Hematopoietic multipotent progenitor cell treated with erythropoietin and hydrocortisone succinate and interleukin-3 and kit ligand, for 8 days (in vitro differentiated cells): ENCODE data around the gene SAMD4B.
"Not testable (repeated sequence)": the region's sequence is repeated elsewhere in the genome, so short reads cannot be mapped to it uniquely, and the experiment has no call there.

Experiments used
- DNase-seq: peaks from one replicate; pipeline ENCODE4 v3.0.0-alpha.2; 2015

Gene SAMD4B

DNA sequence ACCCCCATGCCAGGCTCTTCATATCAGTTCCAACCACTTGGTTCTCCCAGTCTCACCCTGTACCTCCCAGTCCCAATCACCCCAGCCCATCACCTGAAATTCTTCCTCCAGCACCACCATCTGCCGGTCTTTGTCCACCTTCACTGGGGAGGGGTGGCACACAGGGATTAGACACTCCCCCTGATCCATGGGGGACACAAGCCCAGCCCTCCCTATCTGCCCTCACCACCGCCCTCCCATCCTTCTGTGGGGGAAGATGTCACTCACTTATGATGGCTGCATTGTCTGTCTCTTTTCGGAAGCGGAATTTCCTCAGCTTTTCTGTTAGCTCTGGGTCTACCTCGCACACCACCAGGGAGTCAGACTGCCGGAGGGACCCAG lies 7.1 kb upstream of the SAMD4B start:
- DNase-seq, result peak; percentile 92

DNA sequence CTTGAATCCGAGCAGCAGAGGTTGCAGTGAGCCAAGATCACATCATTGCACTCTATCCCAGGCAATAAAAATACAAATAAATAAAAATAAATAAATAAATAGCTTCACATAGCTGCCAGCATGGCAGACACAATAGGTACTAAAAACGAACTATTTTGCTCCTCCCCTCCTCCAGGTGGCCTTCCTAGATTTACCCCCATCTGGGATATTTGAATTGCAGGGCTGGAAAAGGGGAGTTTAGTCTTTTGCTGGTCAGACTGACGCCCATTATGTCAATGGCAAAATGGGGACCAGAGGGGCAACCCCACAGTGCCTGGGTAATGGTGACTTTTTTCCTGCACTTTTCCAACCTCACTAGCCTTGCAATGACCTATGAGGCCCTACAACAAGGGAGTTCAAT lies 5.7 kb upstream of the SAMD4B start:
- no peak for DNase-seq

DNA sequence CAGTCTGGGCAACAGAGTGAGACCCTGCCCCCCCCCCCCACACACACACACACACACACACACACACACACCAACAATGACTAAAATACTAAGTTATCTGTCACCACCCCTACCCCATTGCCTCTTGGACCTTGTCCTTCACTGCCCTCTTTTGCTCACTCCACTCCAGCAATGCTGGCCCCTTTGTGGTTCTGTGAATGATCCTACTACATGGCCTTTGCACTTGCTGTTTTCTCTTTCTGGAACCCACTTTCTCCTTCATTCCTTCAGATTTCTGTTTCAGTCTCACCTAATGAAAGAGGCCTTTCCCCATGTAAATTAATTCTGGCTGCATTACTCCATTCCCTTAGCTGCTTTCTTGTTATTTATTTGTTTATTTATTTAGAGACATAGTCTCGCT lies 2.5 kb upstream of the SAMD4B start:
- DNase-seq, result no peak

DNA sequence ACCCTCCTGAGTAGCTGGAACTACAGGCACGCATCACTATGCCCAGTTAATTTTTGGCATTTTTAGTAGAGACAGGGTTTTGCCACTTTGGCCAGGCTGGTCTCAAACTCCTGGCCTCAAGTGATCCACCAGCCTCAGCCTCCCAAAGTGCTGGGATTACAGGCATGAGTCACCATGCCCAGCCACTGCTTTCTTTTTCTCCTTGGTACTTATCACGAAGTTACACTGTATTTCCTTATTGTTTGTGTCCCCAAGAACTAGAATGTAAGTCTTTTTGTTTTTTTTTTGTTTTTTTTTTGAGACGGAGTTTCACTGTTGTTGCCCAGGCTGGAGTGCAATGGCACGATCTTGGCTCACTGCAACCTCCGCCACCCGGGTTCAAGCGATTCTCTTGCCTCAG lies 2.1 kb upstream of the SAMD4B start:
- DNase-seq, result not testable (repeated sequence)

DNA sequence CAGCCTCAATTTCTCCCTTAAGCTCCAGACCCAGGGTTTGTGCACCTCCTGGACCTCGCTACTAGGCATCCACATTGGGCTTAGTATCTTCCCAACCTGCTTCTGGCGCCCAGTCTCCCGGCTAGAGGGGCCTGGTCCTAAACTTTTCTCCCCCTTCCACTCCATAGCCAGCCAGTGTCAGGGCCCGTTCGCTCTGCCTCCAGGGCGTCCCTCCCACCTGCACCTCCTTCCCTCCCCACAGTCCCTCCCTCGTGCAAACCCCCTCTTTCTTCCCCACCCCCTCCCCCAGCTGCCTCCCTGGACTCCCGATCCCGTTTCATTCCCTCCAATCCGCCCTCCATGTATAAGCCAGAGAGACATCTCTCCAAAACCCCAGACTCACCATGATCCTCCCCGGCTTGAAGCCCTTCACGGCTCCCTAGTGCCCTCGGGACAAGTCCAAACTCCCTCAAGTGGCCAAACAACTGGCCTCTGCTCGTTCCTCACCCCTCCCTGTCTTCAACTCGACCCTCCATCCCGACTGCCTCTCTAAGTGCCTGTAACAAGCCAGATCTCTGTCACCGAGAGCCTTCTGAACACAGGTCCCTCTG lies 997 bp upstream of the SAMD4B start:
- DNase-seq, result no peak

DNA sequence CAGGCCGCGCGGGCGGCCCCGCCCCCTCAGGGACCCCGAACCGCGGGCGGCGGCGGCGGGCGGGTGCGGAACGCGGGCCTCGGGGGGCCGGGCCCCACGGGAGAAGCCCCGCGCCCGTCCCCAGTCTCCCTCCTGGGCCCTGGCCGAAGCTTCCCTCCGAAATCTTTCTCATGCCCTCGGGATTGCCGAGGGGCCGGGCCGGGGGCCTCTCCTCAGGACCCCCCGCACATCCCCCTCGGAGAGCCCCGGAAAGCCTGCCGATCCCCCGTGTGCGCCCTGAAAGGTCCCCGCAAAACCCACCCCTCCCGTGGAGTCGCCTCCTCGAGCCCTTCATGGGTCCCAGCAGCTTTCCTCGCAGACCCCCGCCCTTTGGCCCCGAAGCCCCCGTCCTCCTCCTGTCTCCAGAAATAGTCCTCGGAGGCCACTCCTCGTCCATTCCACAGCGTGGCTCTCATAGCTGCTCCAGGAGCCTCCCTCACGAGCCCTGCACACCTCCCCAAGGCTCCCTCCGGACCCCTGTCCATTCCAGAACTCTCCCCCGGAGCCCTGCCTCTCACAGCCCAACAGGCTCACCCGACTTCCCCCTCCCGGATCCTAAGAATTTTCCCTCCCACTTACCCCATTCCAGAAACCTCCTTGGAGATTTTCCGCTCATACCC lies 555 bp downstream of the SAMD4B start:
- no peak for DNase-seq

DNA sequence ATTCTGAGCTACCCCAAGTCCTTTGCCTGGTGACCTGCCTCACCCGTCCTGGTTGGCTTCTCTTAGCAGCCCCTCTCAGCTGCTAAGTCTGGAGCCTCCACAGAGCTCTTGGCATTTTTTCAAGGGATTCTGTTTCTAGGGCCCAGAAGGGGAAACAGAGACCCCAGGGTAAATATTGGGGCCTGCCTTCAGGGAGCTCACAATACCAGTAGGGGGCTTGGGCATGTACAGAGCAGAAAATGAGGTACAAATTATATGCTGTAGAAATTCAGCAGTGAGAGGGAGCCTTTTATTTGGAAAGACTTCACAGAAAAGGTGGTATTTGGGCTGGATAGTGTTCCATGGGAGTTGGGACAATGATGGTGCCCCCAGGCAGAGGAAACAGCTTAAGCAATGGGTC lies 3.7 kb downstream of the SAMD4B start:
- DNase-seq, result no peak

DNA sequence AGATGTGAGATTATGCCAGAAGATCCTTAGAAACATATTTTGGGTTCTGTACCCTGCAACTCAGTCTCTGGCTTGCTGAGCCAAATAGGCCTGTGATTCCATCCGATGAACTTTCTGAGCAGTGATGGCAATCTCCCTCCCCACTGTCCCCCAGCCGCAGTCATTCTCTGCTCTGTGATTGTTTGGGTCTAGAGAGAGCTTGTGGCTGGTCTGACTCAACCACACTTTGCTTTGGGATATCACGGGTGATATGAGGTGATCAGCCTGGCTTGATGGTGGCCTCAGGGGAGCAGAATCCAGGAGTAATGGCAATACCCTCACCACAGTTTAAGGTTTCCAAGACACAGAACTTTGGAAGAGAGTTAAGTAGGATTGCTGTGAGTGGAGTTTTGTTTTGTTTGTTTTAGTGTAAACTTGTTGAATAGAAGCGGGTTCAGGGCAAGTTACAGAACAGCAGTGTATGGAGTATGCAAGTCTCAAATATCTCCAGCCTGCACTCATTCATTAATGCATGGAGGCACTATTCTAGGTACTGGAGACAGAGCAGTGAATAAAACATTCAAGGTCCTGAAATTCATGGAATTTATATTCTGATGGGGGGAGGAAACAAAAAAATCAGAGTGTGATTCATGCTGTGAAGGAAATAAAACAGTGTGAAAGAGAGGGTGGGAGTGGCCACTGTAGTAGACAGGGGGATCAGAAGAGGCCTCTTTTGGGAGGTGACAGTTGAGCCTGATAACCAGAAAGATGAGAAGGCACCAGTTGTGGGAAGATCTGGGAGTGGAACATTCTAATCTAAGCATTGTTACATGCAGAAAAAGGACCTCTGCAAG lies 5.3 kb downstream of the SAMD4B start:
- peak; percentile 89 for DNase-seq

DNA sequence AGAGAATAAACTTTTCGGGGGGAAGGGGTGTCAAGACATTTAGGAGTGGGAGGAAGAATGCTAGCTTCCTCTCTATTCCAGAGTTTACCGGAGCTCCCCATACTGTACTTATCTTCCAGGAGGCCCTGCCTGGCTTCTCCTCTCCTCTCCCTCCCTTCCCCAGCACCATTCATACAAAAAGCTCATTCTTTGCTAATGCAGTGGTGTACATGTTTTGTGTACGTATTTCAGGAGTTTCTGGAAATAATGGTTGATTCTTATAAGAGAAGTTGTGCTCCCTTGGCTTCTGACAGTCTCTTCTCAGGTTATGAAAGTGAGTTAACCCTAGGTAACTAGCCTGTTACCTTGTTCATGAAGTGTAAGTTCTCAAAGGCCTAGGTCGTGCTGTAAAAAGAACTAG lies 7.1 kb downstream of the SAMD4B start:
- no peak for DNase-seq

DNA sequence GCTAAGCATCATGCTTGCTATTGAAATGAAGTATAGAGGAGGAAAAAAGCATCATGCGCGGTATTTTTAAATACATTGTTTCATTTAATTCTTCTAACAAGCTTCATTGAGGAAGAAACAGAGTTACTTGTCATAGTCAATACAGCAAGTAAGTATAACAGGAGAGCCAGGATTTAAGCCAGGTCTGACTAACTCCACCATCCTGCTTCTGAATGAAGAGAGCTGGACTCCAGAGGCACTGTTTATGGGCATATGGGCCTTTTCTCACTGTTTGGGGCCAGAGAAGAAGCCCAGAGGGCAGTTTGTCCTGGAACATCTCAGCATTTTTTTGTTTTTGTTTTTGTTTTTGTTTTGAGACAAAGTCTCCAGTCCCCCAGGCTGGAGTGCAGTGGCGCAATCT lies 7.9 kb downstream of the SAMD4B start:
- no peak for DNase-seq

DNA sequence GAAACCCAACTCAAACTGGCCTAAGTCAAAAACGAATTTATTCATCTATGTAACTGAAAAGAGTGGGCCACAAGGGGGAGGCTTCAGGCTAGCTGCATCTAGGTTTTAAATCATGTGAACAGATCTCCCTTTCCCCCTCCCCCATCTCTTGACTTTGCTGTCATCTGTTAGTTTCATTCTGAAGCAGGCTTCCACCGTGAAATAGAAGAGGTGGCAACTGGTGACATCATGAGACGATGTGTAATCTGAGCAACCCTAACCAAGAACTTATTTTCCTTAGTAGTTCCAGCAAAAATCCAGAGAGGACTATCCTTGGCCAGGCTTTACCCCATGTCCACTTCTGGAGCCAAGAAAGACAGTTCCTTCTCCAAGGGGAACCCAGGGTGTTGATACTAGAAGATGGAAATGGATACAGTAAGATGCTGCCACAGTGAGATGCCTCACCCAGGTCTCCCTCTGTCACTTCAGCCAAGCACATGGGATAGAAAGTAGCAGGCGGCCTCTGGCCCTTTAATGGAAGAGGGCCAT lies 9.4 kb downstream of the SAMD4B start:
- peak; percentile 53 for DNase-seq

DNA sequence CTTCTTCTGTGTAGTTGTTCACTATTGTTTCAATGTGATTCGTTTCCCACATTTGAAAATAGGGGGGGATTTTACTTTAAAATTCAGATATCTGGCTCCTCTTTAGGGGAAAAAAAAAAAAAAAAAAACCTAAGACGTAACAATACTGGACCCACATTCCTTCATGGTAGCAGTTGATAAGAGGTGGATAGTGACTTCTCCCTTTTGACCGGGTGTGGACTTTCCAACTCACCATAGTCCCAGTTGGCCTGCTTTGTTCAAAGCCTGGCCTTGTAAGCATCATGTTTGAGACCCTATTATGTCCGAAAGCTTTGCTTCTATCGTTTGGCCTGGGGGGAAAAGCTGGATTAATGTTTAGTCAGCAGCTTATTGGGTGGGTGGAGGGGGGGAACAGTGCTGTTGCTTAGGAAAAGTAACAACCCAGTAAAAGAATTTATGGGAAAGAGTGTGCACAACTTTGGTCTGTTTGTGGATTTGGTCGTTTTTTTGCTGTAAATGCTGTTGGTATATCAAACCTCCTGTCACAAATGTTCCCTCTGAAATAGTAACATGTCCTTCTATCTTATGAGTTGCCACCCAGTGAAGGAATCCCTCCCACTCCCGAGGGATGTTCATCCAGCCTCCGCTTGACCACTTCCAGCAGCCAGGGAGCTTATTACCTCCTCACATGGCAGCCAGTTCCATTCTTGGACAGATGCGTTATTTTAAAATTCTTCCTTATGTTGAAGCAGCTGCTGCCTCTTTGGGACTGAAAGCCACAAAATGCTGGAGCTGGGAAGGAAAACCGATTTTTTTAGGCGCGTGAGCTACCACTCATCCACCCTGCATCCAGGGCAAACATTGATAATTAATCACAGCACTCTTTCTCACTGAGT lies 10.4 kb downstream of the SAMD4B start:
- DNase-seq, result peak; percentile 60

DNA sequence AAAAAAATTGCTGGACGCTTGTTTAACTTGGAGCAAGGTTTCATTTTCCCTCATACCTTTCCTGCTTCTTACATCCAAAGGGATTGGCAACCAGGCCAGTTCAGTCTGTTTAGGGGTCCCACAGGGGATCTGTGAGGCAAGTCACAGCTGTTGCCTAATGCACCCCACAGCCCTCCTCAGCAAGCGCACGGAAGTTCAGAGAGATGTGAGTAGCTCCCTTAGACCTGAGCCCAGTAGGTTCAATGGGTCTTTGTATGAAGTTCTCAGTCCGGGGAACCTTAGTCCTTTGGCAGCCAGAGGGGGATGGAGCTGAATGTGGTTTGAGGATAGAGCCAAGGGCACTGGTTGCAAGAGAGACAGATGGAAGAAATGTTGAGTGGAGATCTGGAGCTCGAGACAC lies 13.0 kb downstream of the SAMD4B start:
- DNase-seq, result no peak

DNA sequence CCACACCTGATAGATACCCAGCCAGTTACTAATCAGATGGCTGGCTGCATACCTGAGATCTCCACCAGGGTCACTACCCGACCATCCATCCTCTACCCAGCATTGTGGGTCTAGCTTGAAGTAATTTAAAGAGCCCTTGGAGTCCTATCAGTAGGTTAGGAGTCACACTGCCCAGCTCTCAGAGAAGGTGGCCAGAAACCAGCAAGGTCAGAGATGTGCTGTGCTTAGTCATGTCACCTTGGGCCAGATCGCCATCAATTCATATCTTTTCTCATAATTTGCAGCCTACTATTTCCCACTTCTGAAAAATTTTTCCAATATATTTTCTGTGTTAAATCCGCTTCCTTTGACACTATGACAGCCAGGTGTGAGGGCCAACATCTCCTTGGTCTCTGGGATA lies 13.9 kb downstream of the SAMD4B start:
- no peak for DNase-seq

DNA sequence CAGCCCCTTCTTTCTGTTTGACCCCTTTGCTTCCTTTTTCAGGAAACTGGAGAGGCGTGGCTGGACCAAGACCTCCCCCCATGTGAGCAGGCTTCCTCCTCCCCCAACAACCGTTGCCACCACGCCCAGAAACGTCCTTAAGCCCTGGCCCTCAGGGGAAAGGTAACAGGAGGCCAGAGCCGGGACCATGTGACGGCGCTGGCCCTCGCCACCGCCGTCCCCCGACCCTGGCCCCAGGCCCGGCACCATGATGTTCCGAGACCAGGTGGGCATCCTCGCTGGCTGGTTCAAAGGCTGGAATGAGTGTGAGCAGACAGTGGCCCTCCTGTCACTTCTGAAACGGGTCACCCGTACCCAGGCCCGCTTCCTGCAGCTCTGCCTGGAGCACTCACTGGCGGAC lies 14.4 kb downstream of the SAMD4B start:
- peak; percentile 41 for DNase-seq

DNA sequence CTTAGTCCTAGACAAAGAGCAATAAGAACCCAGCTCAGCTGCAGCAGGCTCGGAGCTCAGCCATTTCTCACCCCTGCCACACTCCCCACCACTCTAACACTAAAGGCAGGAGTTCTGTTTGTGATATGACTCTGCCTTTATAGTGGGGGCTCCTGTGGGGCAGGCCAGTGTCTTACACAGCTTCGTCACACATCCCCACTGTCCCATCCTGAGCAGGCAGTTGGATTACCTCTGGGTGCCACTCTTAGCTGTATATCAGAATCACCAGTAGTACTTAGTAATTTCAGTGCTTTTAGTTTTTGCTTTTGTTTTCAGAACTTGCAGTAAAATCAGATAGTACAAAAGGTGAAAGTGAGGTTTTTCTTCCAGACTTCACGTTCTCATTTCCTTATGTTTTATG lies 16.8 kb downstream of the SAMD4B start:
- no peak for DNase-seq

DNA sequence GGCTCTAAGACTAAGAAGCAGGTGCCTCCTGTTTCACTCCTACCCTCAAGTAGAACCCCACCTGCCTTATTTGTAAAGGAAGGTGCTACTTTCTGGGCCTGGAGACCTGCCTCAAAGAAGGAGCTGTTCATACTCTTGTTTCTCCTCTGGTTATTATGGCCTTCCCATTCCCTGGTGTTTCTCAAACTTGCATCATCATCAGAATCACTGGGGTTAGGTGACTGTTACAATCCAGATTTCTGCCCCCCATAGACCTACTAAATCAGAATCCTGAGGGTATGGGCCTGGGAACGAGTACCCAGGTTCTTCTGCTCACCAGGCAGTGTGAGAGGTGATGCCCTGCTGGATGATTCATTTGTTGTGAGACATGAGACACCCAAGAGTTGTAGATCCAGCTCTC lies 18.4 kb downstream of the SAMD4B start:
- DNase-seq, result no peak

DNA sequence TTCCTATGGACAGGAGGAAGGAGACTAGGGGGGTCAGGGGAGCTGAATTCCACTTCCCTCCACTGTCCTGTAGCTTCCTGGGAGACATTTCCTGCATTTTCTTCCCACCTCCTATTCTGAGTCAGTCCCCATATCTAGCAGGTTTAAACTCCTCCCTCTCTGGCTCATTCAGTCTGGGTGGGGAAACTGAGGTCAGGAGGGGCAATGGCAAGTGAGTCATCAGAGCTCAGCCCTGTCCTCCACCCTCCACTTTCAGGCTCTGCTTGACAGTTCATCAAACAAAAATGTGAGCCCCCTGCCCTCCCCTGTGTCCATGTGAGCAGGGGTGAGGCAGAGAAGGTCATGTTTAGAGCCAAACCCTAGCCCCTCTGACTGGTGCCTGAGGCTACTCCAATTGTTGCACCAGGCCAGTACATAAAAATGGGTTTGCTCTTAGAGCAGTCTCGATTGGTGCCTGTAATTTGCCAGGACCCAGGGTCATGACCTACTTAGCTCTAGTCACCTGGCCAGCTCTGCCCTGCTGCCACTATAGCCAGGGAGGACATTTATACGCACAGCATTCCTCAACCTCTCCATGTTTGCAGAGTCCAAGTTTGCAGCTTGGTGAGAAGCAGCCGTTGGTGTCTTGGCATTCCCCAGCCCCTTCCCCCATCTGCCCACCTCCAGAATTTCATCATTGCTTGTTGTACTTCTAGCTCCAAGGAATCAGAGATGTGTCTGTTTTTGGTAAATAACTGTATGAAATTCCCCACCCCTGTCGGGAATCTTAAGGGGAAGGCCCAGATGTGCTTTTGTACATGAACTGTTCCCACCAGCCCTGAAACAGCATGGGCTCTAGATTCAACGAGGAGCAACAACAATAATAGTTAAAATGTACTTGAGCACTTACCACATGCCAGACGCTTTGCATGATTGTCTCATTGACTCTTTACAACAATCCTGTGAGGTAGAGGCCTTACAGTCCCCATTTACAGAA lies 20.7 kb downstream of the SAMD4B start:
- no peak for DNase-seq

DNA sequence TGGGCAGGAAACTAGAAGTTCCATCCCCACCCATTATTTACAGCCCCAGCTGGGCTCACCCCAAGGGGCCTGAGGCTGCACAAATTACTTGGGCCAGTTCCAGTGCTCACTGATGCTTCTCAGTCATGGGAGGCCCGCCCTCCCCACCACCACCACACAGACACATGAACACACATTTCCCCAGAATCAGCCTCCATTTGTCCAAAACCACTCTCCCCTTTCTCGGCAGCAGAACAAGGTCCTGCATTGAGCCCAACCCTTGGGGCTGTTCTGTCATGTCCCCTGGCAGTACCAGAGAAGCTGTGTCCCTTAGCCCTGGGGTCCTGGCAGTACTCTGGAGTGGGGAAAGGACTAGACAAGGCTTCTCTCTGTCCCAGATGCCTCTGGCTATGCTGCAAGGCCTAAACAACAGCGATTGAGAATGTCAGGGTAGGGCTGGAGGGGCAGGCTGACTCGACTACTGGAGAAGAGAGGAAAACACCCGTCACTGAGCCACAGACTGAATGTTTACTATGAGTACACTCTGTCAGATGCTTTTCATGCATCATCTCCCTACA lies 21.8 kb downstream of the SAMD4B start:
- peak; percentile 41 for DNase-seq

DNA sequence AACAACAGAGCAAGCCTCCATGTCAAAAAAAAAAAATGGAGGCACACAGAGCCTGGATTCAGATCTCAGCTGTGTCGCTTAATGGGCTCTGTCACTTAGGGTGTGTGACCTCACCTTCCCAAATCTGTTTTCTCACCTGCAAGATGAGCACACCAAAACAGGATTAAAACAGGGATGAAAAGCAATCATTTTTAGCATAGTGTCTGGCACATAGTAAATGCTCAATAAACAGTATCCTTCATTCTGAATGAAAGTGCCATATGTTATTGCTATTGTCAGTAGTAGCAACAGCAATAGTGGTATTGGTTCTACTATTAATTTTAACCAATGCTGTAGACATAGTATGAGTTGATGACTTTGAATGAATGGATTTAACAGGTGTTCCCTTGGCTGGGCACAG lies 23.3 kb downstream of the SAMD4B start:
- no peak for DNase-seq

DNA sequence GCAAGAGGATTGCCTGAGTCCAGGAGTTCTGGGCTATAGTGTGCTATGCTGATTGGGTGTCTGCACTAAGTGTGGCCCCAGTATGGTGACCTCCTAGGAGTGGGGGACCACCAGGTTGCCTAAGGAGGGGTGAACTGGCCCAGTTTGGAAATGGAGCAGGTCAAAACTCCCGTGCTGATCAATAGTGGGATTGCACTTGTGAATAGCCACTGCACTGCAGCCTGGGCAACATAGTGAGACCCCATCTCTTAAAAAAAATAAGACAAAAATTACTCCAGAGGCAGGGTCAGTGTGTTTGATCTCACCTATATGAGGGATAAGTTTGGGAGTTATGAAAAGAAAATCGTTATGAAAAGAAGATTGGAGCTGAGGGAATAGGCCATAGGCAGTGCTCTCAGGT lies 27.0 kb downstream of the SAMD4B start:
- no peak for DNase-seq

DNA sequence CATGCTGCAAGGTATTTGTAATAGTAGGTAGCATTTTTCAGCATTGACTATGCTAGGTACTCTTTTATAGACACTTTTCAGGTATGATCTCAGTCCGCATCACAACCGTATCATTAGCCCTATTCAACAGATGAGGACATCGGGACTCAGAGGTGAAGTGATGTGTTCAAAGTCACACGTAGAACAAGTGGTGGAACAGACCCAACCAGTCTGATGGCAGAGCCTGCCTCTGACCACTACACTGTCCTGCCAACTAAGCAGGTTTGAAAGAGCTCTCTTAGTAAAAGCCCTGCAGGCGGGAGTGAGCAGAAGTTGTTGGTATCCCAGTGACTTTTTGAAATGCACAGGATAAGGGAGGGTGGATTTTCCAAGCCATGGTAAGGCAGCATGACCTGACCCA lies 28.5 kb downstream of the SAMD4B start:
- DNase-seq, result no peak
